K562 (cell line): Measurements from ENCODE around the gene RAB14.

Experiments
- CEBPZ ChIP-seq: fragments of 150-350 bp; IDR thresholded peaks from 2 replicates; pipeline ENCODE4 v1.6.1; 2014; ENCODE audit warnings: low read depth, mild to moderate bottlenecking, low read length, borderline replicate concordance
- CTCF ChIP-seq, 3 experiments: IDR thresholded peaks in 2 of 3; conservative IDR thresholded peaks in 1 of 3; 2 replicates each; pipeline ENCODE4 v1.5.1; 2011 to 2012; ENCODE audit warnings: low read length in 3 of 3, mild to moderate bottlenecking in 3 of 3, control low read depth in 2 of 3, improper control_type of control experiment in 1 of 3, inconsistent platforms in 1 of 3, low read depth in 1 of 3, mixed read lengths in 1 of 3, moderate library complexity in 1 of 3; ENCODE audit not compliant: insufficient read depth in 2 of 3
- E2F1 ChIP-seq: sonication (generic); formaldehyde crosslinking; IDR thresholded peaks from 2 replicates; pipeline ENCODE4 v1.8.1; 2023; ENCODE audit warnings: mild to moderate bottlenecking, missing genetic modification reagents, moderate library complexity
- HMG20B ChIP-seq: fragments of 250-450 bp; sonication (Bioruptor Pico); IDR thresholded peaks from 2 replicates; pipeline ENCODE4 v1.5.0; 2021; ENCODE audit warnings: mild to moderate bottlenecking
- JUNB ChIP-seq: fragments of 450-650 bp; formaldehyde crosslinking; conservative IDR thresholded peaks from 2 replicates; pipeline ENCODE4 v1.4.0; 2020; ENCODE audit warnings: mild to moderate bottlenecking
- MAFK ChIP-seq: IDR thresholded peaks from 2 replicates; pipeline ENCODE4 v1.6.1; 2011; ENCODE audit warnings: low read length, improper control_type of control experiment
- MTA3 ChIP-seq: fragments of 450-650 bp; formaldehyde crosslinking; IDR thresholded peaks from 2 replicates; pipeline ENCODE4 v1.6.1; 2017; ENCODE audit warnings: mild to moderate bottlenecking, borderline replicate concordance
- MXI1 ChIP-seq: IDR thresholded peaks from 2 replicates; pipeline ENCODE4 v1.6.1; 2011; ENCODE audit warnings: low read depth, mild to moderate bottlenecking, improper control_type of control experiment, low read length
- NCOR1 ChIP-seq: fragments of 450-650 bp; IDR thresholded peaks from 2 replicates; pipeline ENCODE4 v1.6.1; 2016; ENCODE audit warnings: mild to moderate bottlenecking, moderate library complexity
- RFX1 ChIP-seq: fragments of 450-650 bp; IDR thresholded peaks from 2 replicates; pipeline ENCODE4 v1.6.1; 2016; ENCODE audit warnings: mild to moderate bottlenecking, moderate library complexity
- ZBTB34 ChIP-seq: fragments of 250-450 bp; sonication (Bioruptor Pico); IDR thresholded peaks from 2 replicates; pipeline ENCODE4 v1.8.0; 2021; ENCODE audit warnings: mild to moderate bottlenecking, moderate library complexity
- ZNF280B ChIP-seq: fragments of 250-450 bp; sonication (Bioruptor Pico); IDR thresholded peaks from 2 replicates; pipeline ENCODE4 v1.5.1; 2021; ENCODE audit warnings: mild to moderate bottlenecking
- ZNF830 ChIP-seq: fragments of 250-450 bp; sonication (Bioruptor Pico); IDR thresholded peaks from 2 replicates; pipeline ENCODE4 v1.5.0; 2021; ENCODE audit warnings: mild to moderate bottlenecking

GRCh38 chr9:121192959-121193640 lies 8.6 kb downstream of the RAB14 start:
- no peak for TF ChIP-seq ZNF280B (CRISPR knock-in tag)
- no peak for TF ChIP-seq HMG20B (CRISPR knock-in tag)
- TF ChIP-seq E2F1 (CRISPR knock-in tag) = no peak
- TF ChIP-seq ZNF830 (CRISPR knock-in tag) = no peak
- TF ChIP-seq CEBPZ = no peak
- no peak for TF ChIP-seq MXI1
- no peak for TF ChIP-seq NCOR1
- no peak for TF ChIP-seq ZBTB34 (CRISPR knock-in tag)
- TF ChIP-seq MAFK = no peak
- TF ChIP-seq RFX1 = peak; percentile 41; the same call in 1 of the 2 replicates
- no peak for TF ChIP-seq MTA3
- TF ChIP-seq CTCF (IDR thresholded peaks at IDR 0.05 in 2 of 3, conservative IDR thresholded peaks at IDR 0.05 in 1 of 3; ENCODE audit: insufficient read depth in 2 of 3, low read depth in 1 of 3, low read length in 3 of 3) = no peak
- no peak for TF ChIP-seq JUNB
